Activated effector memory CD4-positive, alpha-beta T cell treated with Interleukin-2 at 50 U/mL for 16 hours (primary cell): ENCODE results near the gene SLC12A2.

Experiments used
- DNase-seq: peaks from one replicate; pipeline ENCODE4 v3.0.0-alpha.2; 2020

Gene SLC12A2

DNA sequence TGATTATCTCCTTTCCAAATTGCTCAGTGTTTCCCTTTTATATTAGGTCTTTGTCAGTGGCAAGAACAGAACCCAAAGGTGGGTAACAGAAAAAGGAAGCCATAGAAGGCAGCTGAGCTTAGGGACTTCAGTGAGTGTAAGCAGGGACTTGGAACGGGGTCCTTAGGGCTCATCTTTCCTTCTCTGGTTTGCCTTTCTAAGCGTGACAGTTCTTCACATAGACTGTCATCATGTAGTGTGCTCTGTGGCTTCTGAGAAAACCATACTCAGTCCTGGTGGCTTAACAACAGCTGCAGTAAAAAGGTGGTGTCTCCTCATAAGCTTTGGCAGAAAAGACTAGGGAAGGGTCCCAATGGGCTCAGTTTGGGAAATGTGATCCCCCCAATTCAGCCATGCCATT lies 108.8 kb downstream of the SLC12A2 start:
- DNase-seq = no peak

DNA sequence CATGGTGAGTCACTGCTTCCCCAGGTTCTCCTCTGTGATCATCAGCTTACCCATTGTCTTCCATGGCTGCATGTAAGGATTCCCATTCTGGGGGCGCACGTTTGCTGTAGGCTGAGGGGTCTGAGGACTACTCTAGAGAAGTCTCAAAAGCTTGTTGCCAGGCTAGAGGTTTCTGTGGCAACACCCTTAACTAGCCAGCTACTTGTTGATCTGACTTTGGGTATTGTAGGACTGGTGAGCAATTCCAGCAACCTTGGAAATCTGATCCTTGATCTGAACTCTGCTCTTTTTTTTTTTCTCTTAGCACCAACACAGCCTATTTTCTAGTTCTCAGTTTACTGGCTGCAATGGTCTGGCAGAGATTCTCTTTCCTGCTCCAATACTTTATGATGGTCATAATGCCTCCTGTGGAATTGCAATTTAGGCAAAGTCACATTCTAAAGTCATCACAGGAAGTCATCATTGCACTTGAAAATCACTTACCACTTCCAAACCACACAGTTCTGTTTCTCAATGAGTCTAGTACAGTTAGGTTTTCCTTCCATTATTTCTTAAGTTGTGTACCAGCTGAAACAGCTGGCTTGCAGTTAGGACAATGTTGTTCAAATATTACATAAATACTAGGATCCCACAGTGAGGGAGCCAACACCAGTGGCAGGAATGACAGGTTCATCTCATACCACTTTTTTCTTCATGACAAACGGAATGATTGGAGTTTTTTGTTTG lies 110.3 kb downstream of the SLC12A2 start:
- no peak for DNase-seq

DNA sequence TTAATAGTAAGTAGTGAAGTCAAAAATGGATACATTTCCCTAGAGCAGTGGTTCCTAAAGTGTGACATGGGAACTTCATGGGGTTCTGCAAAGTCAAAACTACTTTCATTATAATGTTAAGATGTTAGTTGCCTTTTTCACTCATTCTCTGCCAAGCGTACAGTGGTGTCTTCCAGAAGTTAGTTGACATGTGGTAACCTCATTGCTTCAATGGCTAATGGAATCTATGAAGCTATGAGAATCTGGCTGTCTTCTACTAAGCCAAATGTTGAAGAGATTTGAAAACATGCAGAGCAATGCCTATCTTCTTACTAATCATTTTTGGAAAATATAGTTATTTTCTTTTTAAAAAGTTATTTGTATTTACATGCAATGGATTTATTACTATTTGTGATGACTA lies 111.8 kb downstream of the SLC12A2 start:
- DNase-seq = no peak

DNA sequence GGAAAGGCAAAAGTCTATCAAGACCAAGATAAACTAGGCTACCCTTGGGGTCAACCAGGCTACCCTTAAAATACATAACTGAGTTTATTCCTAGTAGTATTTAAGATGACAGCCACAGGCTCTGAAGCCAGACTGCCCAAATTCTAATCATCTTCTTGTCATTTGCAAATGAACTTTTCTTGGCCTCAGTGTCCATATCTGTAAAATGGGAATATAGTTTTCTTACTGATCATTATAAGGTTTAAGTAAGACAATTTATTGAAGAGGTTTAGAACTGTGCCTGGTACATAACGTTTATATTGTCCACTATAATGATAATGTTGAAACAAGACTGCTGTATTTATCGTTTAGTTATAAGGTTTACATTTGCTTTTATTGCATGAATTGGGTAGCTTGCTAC lies 112.5 kb downstream of the SLC12A2 start:
- no peak for DNase-seq

DNA sequence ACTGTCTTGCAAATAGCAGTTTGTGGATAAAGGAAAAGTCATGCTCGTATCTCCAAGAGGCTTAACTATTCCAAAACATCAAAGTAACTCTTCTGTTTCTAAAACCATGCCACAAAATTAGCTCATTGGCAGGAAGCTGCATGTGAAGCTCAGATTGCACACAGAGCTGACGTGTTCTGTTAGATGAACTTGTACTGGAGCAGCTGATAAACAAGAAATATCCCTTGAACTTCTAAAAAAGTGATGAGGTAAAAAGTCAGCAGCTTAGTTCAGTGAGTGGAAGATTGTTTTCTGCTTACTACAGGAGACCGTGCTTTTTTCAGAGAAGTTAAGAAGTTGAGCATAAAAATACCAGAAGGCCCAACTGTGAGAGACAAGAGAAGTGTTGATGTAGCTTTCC lies 113.2 kb downstream of the SLC12A2 start:
- no peak for DNase-seq

DNA sequence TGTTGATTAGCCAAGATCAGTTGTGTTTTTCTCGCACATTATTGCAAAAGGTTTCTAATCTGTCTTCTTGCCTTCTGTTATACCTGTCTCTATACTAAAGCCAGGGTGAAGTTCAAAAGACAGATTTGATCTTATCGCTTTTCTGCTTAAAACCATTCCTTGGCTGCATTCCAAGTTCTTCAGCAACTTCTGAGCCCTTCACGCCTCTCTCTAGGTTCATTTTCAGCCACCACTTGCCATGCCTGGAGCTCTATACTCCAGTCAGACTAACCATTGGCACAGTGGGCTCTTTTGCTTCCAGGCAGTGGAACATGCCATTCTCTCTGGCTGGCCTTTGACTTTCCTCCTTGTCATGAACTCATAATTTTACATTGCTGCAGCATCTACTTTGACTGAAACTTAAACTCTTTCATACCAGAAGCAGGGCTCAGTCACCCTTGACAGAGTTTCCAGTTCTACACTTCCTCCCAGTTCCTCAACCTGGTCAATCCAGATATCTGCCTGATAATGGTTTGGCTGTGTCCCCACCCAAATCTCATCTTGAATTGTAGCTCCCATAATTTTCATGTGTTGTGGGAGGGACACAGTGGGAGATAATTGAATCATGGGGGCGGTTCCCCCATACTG lies 114.4 kb downstream of the SLC12A2 start:
- DNase-seq = no peak

DNA sequence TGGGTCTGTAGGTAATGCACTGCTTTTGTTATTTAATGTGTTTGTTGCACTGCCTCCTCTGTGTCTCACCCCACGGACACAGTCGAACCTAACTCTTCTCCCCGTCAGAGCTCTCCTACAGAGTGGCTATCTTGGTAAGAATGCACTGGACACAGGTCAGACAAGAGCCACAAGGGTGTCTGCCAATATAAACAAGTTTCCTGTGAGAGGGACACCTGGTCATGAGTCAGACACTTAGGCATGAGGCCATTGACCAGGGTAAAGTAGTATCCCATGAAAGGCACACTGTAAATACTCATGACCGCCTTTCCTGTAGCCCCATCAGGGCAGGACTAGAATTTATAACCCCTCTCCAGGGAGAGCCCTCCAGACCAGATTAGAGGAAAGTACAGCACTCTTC lies 115.5 kb downstream of the SLC12A2 start:
- no peak for DNase-seq

DNA sequence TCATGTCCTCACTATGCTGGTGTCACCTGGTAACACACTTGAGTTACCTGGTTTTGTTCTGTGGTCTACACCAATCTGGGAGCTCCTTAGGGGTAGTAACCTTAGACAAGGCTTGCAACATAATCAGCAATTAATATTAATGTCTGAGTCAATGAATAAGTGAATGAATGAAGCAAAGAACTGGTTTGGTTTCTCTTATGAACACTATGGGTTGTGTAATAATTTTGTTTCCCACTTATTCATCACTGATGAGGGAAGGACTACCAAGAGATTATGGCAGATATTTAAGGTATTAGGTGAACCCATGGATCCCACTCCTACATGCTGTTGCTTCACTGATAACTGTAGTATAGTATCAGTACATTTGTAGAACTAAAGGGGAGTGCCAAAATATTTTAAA lies 116.0 kb downstream of the SLC12A2 start:
- no peak for DNase-seq

DNA sequence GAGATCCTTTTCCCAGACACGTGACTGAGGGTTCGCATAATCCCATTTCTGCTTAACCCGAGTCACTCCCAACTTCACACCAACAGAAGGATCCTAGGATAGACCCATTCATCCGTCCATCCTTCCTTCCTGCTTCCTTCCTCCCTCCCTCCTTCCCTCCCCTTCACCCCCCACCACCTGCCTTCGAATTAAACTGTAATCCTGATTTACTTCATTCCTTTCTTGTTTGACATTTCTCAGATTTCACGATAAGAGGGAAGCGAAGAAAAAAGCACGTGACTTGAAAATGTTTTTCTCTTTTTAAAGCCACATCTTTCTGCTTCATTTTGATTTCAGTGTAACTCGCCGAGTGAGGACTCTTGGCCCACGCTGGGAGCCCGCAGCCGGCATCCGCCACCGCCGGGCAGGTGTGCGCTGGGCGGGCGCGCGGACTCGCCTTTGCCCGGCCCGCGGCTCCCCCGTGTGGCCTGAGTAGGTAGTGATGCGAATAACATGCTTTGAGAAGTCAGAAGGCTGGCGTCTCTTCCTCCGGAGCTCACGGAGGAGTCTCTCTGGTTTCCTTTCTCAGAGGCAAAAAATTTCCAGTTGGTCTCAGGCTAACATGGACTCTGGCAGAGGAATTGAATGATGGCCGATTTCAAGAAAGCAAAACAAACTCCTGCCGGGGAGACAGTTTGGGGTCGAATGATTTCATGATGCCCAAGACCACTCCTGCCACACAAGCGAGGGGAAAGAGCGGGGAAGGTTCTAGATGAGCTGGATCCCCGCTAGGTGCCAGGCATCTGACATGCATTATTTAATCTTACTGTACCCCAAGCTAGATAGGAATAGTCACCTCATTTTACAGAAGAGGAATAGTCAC lies 117.7 kb downstream of the SLC12A2 start:
- DNase-seq = peak; percentile 77

DNA sequence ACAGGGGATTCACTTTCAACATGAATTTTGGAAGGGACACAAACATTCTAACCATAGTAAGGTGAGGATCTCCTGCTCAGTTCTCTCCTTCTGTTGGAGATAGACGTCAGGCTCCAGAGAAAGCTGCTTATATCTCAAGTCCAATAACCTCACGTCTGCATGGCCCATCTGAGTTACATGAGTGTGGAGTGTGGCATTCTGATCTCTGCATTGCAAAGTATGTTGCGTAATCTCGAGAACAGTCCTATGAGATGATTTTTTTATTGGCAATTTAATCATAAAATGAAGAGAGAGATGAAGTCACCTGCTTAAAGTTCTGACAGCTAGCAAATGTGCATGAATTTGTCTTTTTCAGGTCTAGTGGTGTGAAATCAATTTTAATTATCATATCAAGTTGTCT lies 118.8 kb downstream of the SLC12A2 start:
- DNase-seq = no peak

DNA sequence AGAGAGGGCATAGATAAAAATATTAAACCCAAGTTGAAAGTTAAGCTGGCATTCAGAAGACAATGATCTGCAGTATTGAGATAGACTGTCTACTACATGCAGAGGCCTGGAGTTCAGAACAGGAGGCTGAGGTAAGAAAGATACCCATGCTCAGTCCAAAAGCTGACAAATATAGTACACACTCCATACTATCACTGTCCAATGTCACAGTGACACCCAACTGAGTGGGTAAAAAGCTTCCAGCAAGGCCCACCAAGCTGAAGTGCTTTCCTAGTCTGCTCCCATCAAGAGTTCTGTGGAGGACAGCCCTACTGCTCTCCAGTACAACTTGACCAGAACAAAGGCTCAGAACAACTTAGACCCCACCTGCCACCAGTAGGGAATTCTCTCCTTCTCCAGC lies 124.9 kb downstream of the SLC12A2 start:
- no peak for DNase-seq

DNA sequence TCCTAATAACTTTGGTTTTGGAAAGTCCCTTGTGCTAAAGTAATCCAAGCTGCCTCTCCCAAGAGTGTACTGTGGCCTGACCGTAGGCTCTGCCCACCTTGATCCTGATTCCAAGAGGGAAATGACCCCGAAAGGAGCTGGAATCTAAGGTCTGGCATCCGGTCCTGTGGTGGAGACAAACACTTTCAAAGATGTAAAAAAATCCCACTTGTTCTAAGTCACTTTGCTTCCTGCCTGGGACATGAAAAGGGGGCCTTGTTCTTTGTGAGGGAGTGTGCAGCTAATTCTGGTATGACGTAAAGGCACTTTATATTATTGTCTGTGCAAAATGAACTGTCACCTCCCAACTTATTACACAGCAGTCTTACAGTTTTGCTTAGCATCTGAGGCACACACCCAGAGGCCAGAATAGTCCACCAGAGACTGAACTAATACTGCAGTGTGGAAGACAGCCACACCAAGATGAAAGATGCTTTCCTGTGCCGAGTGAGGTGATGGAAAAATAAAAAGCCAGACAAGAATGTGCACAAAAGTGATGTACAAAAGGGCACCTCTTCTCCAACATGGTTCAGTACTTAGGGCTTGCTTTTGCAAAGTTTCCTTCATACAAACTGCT lies 128.7 kb downstream of the SLC12A2 start:
- DNase-seq = no peak

DNA sequence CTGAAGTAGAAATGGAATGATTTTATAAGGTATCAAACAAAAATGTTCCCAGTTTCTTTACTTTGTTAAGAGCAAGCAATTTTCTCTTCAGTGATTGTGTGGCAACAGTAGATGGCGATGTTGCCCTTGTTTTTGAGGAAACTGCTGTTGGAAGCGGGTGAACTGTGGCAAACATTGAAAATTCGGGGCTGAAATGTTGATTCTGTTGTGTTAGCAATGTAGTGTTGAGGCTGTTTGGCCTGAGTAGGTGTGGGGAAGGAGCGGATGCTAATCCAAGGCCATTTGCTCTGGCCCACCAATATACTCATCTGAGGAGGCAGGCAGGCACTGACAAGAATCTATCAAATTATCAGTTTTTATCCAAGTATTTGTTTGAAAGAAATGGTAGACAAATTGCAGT lies 129.8 kb downstream of the SLC12A2 start:
- DNase-seq = no peak

DNA sequence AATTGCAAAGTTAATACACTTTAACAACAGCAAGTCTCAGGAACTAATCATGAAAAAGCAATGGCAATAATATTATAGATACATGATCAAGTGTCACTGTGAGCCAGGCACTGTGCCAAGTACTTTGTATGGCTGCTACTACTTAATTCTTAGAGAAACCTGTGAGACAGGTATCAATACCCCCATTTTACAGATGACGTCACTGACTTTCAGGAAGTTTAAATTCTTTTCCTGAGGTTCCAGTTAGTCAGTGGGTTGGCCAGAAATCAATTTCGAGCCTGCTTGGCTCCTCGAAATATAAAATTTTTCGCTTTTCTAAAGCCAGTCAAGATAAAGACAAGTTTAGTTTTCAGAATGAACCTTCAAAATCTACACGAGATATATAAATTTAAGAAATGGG lies 130.3 kb downstream of the SLC12A2 start:
- no peak for DNase-seq

DNA sequence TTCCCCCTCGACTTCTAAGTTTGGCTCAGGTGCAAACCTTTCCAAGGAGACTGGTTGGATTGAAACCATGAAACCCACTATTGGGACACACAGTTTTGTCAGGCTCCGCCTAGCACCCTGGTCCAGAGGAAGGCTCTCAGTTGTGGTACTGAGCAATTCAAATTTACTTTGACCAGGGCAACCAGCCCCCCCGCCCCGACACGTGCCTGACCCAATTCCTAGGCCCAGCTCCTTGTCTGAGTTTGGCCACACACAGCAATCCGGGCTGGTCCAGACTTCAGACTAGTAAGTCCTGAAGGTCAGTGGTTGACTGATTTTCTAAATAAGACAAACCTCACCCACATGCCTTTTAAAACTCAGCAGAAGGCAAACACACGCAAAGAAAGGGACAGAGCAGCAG lies 132.7 kb downstream of the SLC12A2 start:
- no peak for DNase-seq

DNA sequence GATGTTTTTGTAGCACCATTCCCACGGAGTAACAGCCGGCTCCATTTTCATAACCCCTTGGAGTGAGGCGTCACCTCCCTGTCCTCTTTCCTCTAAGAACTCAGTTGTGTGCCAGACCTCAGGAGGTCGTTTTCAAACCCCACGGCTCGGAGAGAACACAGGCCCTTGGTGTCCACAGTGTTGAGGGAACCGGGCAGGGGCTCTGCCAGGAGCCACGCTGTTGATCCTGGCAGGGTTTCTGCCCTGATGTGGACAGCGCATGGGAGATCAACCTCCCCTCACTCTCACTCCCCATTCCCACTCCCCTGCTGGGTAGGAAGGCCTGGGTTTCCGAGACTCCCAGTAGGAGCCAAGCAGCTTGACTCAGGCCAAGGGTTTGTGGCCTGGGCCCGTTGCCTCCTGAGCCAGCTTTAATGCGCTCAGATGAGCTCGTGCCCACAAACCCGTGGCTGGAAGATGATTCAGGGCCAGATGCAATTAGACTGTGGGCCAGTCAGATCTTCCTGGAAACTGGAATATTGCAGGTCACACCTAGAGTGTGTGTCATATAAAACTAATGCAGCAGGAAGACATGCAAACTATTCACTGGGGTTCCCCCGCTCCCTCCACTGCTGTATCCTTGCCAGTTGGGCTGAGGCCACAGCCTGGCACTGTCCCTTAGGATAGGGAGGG lies 133.4 kb downstream of the SLC12A2 start:
- no peak for DNase-seq

DNA sequence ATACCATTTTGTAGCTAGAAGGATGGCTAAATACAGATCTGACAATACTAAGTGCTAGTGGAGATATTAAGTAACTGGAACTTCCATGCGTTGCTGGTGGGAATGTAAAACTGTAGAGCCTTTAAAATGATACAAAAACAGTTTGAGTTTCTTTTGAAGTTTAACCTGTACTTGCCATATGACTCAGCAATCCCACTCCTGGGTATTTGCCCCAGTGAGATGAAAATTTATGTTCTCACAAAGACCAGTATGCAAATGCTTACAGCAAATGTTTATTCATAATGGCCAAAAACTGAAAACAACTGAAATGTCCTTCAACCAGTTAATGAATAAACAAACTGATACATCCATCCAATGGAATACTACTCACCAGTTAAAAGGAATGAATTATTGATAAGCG lies 137.3 kb downstream of the SLC12A2 start:
- DNase-seq = no peak

DNA sequence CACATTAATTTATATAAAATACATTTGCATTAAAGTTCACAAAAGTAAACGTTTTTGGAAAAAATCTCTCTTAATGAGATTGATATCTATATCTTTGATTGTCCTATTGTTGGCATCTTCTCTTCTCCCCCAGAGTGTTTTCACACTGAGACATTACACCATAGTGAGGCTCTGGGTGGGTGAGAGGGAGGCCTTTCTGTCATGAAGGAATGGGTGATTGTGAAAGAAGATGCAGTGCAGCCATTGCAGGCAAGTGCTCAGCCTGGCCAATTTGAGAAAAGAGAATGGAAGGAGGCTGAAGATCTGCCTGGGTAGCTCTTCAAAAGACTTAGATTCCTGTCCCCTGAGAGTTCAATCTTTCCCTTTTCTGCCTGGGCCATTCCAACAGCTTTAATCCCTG lies 140.8 kb downstream of the SLC12A2 start:
- DNase-seq = no peak

DNA sequence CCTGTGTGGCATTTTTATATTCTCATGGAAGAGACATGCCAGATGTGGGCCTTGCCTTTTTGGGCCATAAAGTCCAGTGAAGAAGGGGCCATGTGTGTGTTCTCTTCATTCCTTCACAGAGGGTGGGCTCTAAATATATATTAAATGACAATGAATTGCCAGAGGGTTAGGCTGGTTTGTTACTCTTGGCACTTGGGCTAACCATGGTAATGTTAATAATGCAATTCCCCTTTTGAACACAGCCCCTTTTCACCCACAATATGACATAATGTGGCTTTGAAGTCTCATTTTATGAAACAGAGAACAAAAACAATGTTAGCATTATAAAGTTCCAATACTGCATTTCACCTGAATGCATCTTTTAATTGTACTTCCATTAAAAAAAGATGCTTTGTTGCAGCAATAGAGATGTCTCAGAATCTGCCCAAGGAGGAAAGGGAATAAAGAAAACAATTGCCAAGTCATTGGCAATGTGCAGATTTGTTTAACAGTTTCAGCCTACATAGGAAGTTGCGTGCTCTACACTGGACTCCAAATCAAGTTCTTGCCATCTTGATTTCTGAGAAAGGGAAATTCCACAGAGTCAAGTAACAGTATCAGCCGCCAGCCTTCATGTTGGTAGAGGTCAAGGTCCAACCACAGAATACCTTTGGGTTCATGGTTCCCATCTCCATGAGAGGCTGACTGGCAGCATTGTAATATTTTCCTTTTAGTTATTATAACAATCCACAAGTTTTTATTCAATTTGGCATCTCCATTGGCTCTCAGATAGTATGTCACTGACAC lies 141.9 kb downstream of the SLC12A2 start:
- no peak for DNase-seq

DNA sequence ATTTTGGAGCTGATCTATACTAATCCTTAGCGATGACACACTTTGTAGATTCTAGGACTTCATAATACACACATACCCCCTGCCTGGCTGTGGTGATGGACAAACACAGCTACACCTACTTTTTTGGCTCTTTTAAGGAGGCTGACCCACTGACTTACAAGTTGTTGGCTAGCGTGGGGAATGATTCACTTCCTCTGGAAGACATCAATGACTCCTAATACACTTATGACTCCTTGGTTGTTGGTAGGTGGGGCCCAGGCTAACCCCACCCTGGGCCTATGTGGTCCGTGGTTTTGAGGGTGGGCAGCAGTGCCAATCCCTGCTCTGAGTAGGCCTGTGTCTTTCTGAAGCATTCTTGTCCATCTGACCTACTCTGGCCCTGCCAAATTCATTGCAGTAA lies 144.4 kb downstream of the SLC12A2 start:
- DNase-seq = no peak

DNA sequence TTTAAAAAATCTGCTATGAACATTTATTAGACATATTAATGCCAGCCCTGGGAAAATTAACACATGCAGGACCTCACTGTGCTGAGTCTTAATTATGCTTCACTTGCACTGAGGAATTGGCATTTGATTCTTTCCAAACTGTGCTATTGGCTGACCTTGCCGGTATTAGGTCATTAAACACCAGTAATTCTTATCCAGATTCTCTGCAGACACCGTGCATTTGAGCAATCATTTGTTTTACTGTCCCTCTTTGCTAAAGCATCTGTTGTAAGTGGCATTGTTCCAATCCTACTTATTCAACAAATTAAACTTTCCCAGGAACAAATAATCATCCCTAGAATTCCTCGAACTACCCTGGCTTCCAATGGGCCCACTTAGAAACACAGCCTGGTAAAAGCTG lies 145.0 kb downstream of the SLC12A2 start:
- DNase-seq = no peak
